HG03280 (cell line): ENCODE results near the gene DMXL1.
A peak's percentile ranks its signal among the peaks of the same experiment; 100 is the strongest.

Experiments
- ATAC-seq: cut with Tn5 transposase; IDR thresholded peaks from one replicate; pipeline ENCODE4 v1.9.1; 2021; ENCODE audit warnings: mild to moderate bottlenecking, moderate library complexity; ENCODE audit not compliant: unreplicated experiment

DMXL1 gene

GRCh38 chr5:119287547-119288111 is 216.7 kb downstream of the DMXL1 start:
- peak; percentile 36 for ATAC-seq

- no peak for ATAC-seq
Measured at GRCh38 chr5:119288379-119289033, 217.6 kb downstream of the DMXL1 start.

- ATAC-seq, result no peak
Measured at GRCh38 chr5:119289438-119290044, 218.7 kb downstream of the DMXL1 start.

- peak; percentile 79 for ATAC-seq
Measured at GRCh38 chr5:119290161-119290569, 219.3 kb downstream of the DMXL1 start.

DNA sequence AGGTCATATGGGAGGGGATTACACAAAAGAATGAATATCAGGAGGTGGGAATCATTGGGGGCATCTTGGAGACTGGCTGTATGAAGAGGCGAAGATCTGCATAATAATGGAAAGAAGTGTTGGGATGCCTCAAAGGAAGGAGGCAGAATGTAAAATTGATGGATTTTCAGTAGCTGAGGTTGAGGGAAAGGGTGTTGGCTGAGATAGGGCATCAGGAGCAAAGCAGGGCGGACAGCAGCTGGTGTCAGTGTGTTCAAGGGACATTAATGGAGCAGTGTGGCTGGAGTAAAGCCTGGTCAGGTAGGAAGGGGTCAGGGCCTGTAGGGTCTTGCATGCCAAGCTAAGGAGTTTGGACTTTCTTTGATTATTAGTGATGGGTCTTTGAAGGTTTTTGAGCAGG is 219.7 kb downstream of the DMXL1 start:
- ATAC-seq, result no peak

DNA sequence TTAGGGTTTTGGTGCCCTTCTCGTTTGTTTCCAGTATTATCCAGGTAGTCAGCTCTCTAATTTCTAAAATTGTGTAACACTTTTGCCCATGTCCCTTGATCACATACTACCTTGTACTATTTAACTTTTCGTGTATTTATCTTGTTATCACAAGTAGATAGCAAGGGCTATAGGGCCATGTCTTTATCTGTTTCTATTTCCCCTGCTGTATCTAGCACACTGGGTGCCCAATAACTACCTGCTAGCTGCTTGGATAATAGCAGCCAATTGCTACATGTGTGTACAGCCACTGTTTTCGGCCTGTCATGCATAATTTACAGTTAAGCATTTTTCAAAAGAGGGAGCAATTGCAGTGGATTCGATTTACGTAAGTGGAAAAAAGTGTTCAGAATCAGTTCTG is 220.2 kb downstream of the DMXL1 start:
- ATAC-seq, result no peak

- ATAC-seq, result no peak
Measured at GRCh38 chr5:119291877-119292276, 221.0 kb downstream of the DMXL1 start.

- no peak for ATAC-seq
Measured at GRCh38 chr5:119292701-119293515, 222.0 kb downstream of the DMXL1 start.

DNA sequence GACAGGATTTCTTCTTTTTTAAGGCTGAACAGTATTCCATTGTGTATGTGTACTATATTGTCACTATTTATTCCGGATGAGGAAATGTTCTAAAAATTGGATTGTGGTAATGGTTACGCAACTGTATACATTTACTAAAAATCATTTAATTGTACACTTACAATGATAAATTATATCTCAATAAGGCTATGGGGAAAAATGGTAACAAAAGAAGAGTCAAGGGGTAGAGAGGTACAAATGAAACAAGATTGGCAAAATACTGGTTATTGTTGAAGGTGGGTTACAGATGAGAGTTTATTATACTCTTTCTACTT is 222.6 kb downstream of the DMXL1 start:
- ATAC-seq, result no peak
